NOMO-1 (cell line): ENCODE measurements around the gene KDM3B.
"Not testable (repeated sequence)": the region's sequence is repeated elsewhere in the genome, so short reads cannot be mapped to it uniquely, and the experiment has no call there.

Source experiments
- DNase-seq, 2 experiments: peaks; one replicate each; lab custom pipeline; 2025; ENCODE audit not compliant: unreplicated experiment in 2 of 2; lab: John Stamatoyannopoulos, UW

Gene KDM3B

GRCh38 chr5:138382347-138382746 lies 29.9 kb downstream of the KDM3B start:
- no peak for DNase-seq

- no peak for DNase-seq
These were observed 33.2 kb downstream of the KDM3B start for GRCh38 chr5:138385660-138386059.

GRCh38 chr5:138386290-138386689 lies 33.8 kb downstream of the KDM3B start:
- no peak for DNase-seq

GRCh38 chr5:138389332-138389731 lies 36.8 kb downstream of the KDM3B start:
- no peak for DNase-seq

GRCh38 chr5:138389911-138390310 lies 37.4 kb downstream of the KDM3B start:
- DNase-seq: not testable (repeated sequence)

- DNase-seq: no peak
These were observed 39.4 kb downstream of the KDM3B start for GRCh38 chr5:138391859-138392386.

- DNase-seq: no peak
These were observed 50.2 kb downstream of the KDM3B start for GRCh38 chr5:138402640-138403039.

- no peak for DNase-seq
These were observed 55.5 kb downstream of the KDM3B start for GRCh38 chr5:138408023-138408422.

GRCh38 chr5:138410996-138411640 lies 58.6 kb downstream of the KDM3B start:
- DNase-seq: not testable (repeated sequence)

GRCh38 chr5:138418444-138418843 lies 66.0 kb downstream of the KDM3B start:
- DNase-seq: no peak

- no peak for DNase-seq
These were observed 72.6 kb downstream of the KDM3B start for GRCh38 chr5:138425079-138425478.

GRCh38 chr5:138435943-138436342 lies 83.5 kb downstream of the KDM3B start:
- DNase-seq: no peak

GRCh38 chr5:138438003-138438723 lies 85.7 kb downstream of the KDM3B start:
- DNase-seq: no peak

GRCh38 chr5:138438724-138439476 lies 86.4 kb downstream of the KDM3B start, which contains the start of gene REEP2:
TSS of gene REEP2 (plus strand) at chr5:138439057. CDS start at chr5:138439209, 152 bp downstream.
- DNase-seq: peak; percentile 15 to 29

GRCh38 chr5:138439477-138440158 lies 87.1 kb downstream of the KDM3B start:
- no peak for DNase-seq

GRCh38 chr5:138440159-138441073 lies 87.9 kb downstream of the KDM3B start:
- DNase-seq: no peak

- DNase-seq: no peak
These were observed 88.7 kb downstream of the KDM3B start for GRCh38 chr5:138441221-138441620.

- no peak for DNase-seq
These were observed 91.7 kb downstream of the KDM3B start for GRCh38 chr5:138444078-138444773.
